Activated CD4-positive, alpha-beta T cell treated with anti-CD3 and anti-CD28 coated beads for 36 hours (primary cell): ENCODE measurements around the gene AGK. TPM values are rescaled to one million over a fixed set of nuclear protein-coding genes. Genes with fewer than 3 reads are reported as not detected.
"Not testable (repeated sequence)": the region's sequence is repeated elsewhere in the genome, so short reads cannot be mapped to it uniquely, and the experiment has no call there.

Source experiments
- ATAC-seq: fragments of 200-7000 bp; cut with Tn5 transposase; one replicate; pipeline ENCODE4 v1.10.0; 2021; ENCODE audit warnings: mild to moderate bottlenecking, moderate library complexity
- CTCF ChIA-PET: fragments of 350-600 bp; sonication (Branson Sonifier 250); formaldehyde crosslinking; loops from one replicate; lab custom pipeline; 2021; ENCODE audit warnings: antibody characterized with exemption; lab: Charles Lee
- POLR2A ChIA-PET: fragments of 350-600 bp; sonication (Branson Sonifier 250); formaldehyde crosslinking; loops from one replicate; lab custom pipeline; 2021; ENCODE audit warnings: antibody characterized with exemption, inconsistent platforms; lab: Charles Lee
- DNase-seq: peaks from one replicate; pipeline ENCODE4 v3.0.0-alpha.2; 2020
- H3K27ac Mint-ChIP-seq: one replicate; pipeline ENCODE4 v1.8.0; 2021; ENCODE audit warnings: mixed read lengths
- H3K27me3 Mint-ChIP-seq: one replicate; pipeline ENCODE4 v1.8.0; 2021; ENCODE audit warnings: mixed read lengths
- H3K36me3 Mint-ChIP-seq: one replicate; pipeline ENCODE4 v1.8.0; 2021; ENCODE audit warnings: low read depth, mixed read lengths
- H3K4me1 Mint-ChIP-seq: one replicate; pipeline ENCODE4 v1.8.0; 2021; ENCODE audit warnings: mixed read lengths
- H3K4me3 Mint-ChIP-seq: one replicate; pipeline ENCODE4 v1.8.0; 2021; ENCODE audit warnings: mild to moderate bottlenecking, moderate library complexity, mixed read lengths
- H3K9me3 Mint-ChIP-seq: one replicate; pipeline ENCODE4 v1.8.0; 2021; ENCODE audit warnings: low read depth, mixed read lengths
- intact Hi-C, 2 experiments: fragments of 100-400 bp; cut with DNase I in 1 of 2; cut with micrococcal nuclease in 1 of 2; formaldehyde crosslinking; loops; one replicate each; pipeline versions ENCODE4 v1.14.2 to v1.15.1; 2022 to 2024; cut with DNase I, micrococcal nuclease
- total RNA-seq, 2 experiments: library from RNA; stranded (reverse); gene quantifications; one replicate each; pipeline ENCODE4 v1.2.3, GENCODE V29; 2021

The AGK gene
- total RNA-seq, 2 experiments from 2014 or later, result 49.7 to 52.9 TPM

DNA sequence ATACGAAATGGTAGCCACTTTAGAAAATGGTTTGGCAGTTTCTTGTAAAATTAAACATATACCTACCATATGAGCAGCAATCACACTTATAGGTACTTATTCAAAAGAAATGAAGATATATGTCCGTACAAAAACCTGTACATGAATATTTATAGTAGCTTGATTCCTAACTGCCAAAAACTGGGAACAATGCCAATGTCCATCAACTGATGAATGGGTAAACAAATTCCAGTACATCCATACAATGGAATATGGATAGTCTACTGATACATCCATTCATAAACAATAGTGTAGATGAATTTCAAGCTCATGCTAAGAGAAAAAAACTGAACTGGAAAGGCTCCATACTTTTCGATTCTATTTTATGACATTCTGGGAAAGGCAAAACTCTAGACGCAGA, 68.5 kb downstream of the AGK start:
- ATAC-seq (no peak), DNase-seq (no peak)
- Mint-ChIP-seq H3K4me3 (no peak overlapping the region), H3K27ac (no peak overlapping the region), H3K27me3 (no peaks in the 10 kb centered on the region), H3K4me1 (no peaks in the 10 kb centered on the region), H3K9me3 (no peaks in the 10 kb centered on the region), H3K36me3 (peaks cover 45% of the 10 kb centered on the region)
- intact Hi-C loops, result no loop called here
- CTCF ChIA-PET, result interaction anchor here (0.7 to 1.1 kb wide), 2 partner anchors 54 to 711 kb away, joined by 3 read pairs; no protein-coding TSS in a partner anchor
- POLR2A ChIA-PET, result no interaction called here

DNA sequence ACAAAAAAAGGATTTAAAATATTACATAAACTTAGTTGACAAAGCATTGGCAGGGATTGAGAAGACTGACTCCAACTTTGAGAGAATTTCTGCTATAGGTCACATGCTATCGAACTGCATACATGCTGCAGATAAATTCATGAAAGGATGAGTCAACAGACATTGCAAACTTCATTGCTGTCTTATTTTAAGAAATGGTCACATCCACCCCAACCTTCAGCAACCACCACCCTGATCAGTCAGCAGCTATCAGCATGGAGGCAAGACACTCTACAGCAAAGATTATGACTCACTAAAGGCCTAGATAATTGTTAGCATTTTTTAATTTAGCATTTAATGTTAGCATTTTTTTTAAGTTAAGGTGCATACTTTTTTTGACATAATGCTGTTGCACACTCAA, 73.6 kb downstream of the AGK start:
- H3K4me1 Mint-ChIP-seq, result no peaks in the 10 kb centered on the region
- H3K36me3 Mint-ChIP-seq, result peaks cover 44% of the 10 kb centered on the region
- no peak overlapping the region for H3K4me3 Mint-ChIP-seq
- H3K27ac Mint-ChIP-seq, result no peak overlapping the region
- CTCF ChIA-PET, result no interaction called here
- H3K27me3 Mint-ChIP-seq, result no peaks in the 10 kb centered on the region
- DNase-seq (no peak), ATAC-seq (no peak)
- H3K9me3 Mint-ChIP-seq, result no peaks in the 10 kb centered on the region
- POLR2A ChIA-PET, result no interaction called here
- intact Hi-C loops, result no loop called here

DNA sequence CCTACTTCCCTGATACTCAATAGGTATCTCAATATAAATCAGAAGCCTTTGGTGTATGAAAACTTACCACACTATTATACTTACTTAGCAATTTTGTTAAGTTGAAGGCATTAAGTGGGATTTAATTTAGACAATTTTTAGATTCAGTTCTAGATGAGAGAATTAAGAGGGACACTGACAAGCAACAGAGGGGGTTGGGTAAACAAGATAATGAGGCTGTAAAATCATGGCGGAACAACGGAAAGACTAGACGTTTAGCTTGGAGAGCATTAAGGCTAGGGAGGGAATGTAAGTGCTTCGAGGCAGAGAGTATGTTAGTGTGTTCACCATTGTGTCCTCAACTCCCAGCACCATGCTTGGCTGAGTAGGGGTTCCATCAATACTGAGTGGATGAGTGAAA, 79.4 kb downstream of the AGK start:
- H3K27me3 Mint-ChIP-seq, result no peaks in the 10 kb centered on the region
- DNase-seq (no peak), ATAC-seq (no peak)
- intact Hi-C loops, result no loop called here
- no peak overlapping the region for H3K27ac Mint-ChIP-seq
- no peak overlapping the region for H3K4me3 Mint-ChIP-seq
- ChIA-PET POLR2A (no interaction called here), CTCF (no interaction called here)
- H3K4me1 Mint-ChIP-seq, result no peaks in the 10 kb centered on the region
- no peaks in the 10 kb centered on the region for H3K9me3 Mint-ChIP-seq
- H3K36me3 Mint-ChIP-seq, result peaks cover 25% of the 10 kb centered on the region

DNA sequence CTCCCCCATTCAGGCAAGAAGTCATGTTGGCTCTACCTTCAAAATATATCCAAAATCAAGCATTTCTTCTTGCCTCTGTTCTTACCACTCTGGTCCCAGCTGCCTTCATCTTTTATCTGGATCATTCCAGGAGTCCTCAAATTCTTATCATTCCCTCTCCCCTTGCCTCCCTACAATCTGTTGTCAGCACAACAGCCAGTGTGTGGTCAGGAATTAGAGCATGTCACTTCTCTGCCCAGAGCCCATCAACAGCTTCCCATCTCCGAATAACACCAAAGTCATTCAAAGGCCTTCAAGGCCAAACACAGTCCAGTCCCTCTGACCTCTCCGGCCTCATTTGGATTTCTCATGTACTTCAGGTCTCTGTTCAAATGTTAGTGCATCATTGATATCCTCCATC, 80.3 kb downstream of the AGK start:
- intact Hi-C loops, result no loop called here
- ATAC-seq (no peak), DNase-seq (no peak)
- no peaks in the 10 kb centered on the region for H3K27me3 Mint-ChIP-seq
- H3K4me3 Mint-ChIP-seq, result no peak overlapping the region
- H3K4me1 Mint-ChIP-seq, result no peaks in the 10 kb centered on the region
- POLR2A ChIA-PET, result no interaction called here
- H3K27ac Mint-ChIP-seq, result no peak overlapping the region
- no peaks in the 10 kb centered on the region for H3K9me3 Mint-ChIP-seq
- CTCF ChIA-PET, result no interaction called here
- peaks cover 24% of the 10 kb centered on the region for H3K36me3 Mint-ChIP-seq

DNA sequence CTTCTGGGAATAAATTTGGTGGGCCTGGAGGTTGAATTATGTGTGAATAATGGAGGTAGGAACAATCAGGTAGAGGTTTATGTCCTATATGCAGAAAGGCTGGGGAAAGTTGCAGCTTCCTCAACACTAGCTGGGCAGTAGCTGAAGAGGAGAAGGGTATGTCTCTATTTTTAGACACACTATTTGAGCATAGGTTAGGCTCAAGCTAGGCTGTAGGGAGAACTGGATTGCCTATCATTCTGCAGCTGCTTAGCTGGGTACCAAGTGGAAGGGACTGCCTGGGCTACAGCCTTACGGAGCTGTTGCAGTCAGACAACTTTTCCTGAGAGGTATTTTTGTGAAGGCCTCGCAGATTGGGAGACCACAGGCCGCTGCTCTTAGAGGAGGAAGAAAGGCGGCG, 82.9 kb downstream of the AGK start:
- DNase-seq, result no peak
- H3K9me3 Mint-ChIP-seq, result no peaks in the 10 kb centered on the region
- ChIA-PET POLR2A (no interaction called here), CTCF (interaction anchor here (0.6 kb wide), 2 partner anchors 57 to 123 kb away, joined by 3 read pairs; no protein-coding TSS in a partner anchor)
- H3K27ac Mint-ChIP-seq, result no peak overlapping the region
- H3K27me3 Mint-ChIP-seq, result no peaks in the 10 kb centered on the region
- H3K4me3 Mint-ChIP-seq, result no peak overlapping the region
- no peaks in the 10 kb centered on the region for H3K4me1 Mint-ChIP-seq
- peaks cover 22% of the 10 kb centered on the region for H3K36me3 Mint-ChIP-seq
- ATAC-seq, result no peak
- intact Hi-C loops, result no loop called here

DNA sequence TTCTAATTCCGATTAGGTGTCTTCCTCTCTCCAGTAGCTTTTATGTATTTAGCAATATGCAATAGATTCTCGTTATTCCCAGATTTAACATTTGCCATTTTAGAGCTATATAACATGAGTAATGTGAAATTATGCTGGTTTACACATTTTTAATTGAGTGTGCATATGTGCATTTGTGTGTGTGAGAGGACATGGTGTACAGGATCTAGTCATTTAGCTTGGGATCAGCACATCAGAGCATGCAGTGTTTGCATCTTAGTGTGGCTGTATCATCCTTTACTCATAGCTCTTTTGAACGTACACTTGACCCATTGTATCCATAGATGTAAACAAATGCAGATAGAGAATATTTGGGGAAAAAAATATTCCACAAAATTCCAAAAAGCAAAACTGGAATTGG, 84.8 kb downstream of the AGK start:
- H3K9me3 Mint-ChIP-seq, result no peaks in the 10 kb centered on the region
- ChIA-PET POLR2A (no interaction called here), CTCF (interaction anchor here (0.7 kb wide), 1 partner anchor 77 kb away, joined by 3 read pairs; no protein-coding TSS in a partner anchor)
- DNase-seq (no peak), ATAC-seq (no peak)
- H3K27ac Mint-ChIP-seq, result no peak overlapping the region
- H3K27me3 Mint-ChIP-seq, result no peaks in the 10 kb centered on the region
- H3K4me1 Mint-ChIP-seq, result no peaks in the 10 kb centered on the region
- intact Hi-C loops, result no loop called here
- H3K36me3 Mint-ChIP-seq, result peaks cover 22% of the 10 kb centered on the region
- no peak overlapping the region for H3K4me3 Mint-ChIP-seq

DNA sequence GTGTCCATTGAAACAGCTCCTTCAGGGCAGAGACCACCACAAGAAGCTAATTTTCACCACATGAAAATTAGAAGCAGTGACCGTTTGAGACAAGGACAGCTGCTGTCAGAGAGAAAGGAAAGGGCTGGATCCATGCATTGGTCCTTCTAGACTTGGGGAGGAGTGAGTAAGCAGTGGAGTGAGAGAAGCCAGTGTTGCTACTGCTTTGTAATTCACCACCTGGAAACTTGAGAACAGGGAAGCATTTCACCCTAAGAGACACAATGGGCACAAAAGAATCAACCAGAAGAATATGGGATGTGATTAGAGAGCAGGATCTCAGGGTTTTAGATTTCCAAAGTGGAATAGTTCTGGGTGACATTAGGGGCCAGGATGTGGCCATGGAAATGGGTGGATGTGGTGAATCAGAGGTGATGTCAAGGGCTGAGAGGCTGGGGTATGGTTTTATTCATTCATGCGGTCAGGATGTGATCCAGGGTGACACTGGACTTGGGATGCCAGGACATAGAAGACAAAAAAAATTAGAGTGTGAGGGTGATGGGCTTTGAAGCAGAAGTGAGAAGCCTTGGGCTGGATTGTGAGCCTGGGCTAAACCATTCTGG, 89.1 kb downstream of the AGK start:
- ChIA-PET CTCF (no interaction called here), POLR2A (no interaction called here)
- no peaks in the 10 kb centered on the region for H3K9me3 Mint-ChIP-seq
- no peak overlapping the region for H3K4me3 Mint-ChIP-seq
- no peaks in the 10 kb centered on the region for H3K27me3 Mint-ChIP-seq
- ATAC-seq, result no peak
- peaks cover 18% of the 10 kb centered on the region for H3K36me3 Mint-ChIP-seq
- intact Hi-C loops, result no loop called here
- no peaks in the 10 kb centered on the region for H3K4me1 Mint-ChIP-seq
- H3K27ac Mint-ChIP-seq, result no peak overlapping the region
- DNase-seq, result no peak

DNA sequence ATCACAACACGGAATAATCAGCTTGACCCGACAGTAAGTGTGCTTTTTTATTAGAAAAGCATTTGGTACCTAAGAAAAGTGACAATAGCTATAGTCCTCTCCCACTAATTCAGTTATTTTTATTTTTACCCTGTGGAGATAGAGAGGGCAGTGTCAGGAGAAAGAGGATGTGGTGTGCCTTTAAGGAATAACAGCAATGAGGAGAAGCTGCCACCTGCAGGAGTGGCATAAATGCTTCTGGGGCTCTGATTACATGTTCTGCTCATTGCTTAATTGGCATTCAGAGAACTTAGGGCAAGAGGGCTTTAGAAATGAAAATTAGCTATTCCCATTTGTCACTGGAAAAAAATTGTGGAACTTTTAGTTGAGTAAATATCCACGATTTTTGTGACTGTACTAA, 90.7 kb downstream of the AGK start:
- Mint-ChIP-seq H3K36me3 (peaks cover 18% of the 10 kb centered on the region), H3K4me3 (no peak overlapping the region), H3K27ac (no peak overlapping the region), H3K4me1 (no peaks in the 10 kb centered on the region), H3K9me3 (no peaks in the 10 kb centered on the region), H3K27me3 (no peaks in the 10 kb centered on the region)
- POLR2A ChIA-PET, result no interaction called here
- DNase-seq (no peak), ATAC-seq (no peak)
- CTCF ChIA-PET, result interaction anchor here (2.0 to 4.8 kb wide), 2 partner anchors 10 to 12 kb away, joined by 6 to 20 read pairs; no protein-coding TSS in a partner anchor
- intact Hi-C loops, result no loop called here

DNA sequence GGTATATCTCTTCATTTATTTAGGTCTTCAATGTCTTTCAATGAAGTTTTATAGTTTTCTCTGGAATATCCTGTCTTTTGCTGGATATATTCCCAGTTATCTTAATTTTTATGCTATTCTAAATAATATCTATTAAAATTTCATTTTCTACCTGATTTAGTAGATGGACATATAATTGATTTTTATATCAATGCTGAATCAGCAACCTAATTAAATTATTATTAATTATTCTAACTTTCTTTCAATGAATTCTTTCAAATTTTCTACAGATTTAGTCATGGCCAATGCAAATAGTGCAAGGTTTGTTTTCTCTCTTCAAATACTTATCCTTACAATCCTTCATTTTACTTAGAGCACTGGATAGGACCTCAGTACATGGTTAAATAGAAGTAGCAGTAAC, 94.0 kb downstream of the AGK start:
- no peak overlapping the region for H3K27ac Mint-ChIP-seq
- no peaks in the 10 kb centered on the region for H3K27me3 Mint-ChIP-seq
- H3K36me3 Mint-ChIP-seq, result peaks cover 16% of the 10 kb centered on the region
- CTCF ChIA-PET, result interaction anchor here (4.8 kb wide), 1 partner anchor 9 kb away, joined by 20 read pairs; no protein-coding TSS in a partner anchor
- DNase-seq (no peak), ATAC-seq (no peak)
- no peaks in the 10 kb centered on the region for H3K9me3 Mint-ChIP-seq
- no peak overlapping the region for H3K4me3 Mint-ChIP-seq
- no peaks in the 10 kb centered on the region for H3K4me1 Mint-ChIP-seq
- intact Hi-C loops, result no loop called here
- POLR2A ChIA-PET, result no interaction called here

DNA sequence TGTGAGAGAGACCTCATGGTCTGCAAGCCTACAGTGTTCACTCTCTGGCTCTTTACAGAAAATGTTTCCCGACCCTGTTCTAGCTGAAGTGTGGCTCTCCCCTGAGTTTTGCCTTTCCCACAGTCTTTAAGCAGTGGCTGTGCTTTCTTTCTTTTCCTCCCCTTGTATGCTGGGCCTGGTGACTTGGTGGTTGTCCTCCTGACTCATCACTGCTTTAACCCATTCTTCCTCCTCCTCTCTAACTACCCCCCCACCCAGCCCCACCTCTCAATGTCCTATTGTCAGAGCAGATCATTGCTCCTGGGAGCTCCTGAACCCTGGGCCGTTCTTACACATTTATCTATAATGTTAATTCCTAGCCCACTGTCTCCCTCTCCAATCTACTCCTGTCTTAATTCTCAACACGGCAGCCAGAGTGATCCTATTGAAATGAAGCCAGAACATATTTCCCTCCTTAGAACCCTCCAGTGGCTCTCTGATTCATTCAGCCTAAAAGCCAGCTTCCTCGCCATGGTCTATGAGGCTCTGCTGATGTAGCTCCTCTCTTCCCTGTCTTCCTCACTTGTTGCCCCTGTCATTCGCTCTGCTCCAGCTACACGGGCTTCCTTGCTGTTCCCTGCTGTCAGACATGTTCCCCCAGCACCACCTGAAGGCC, 95.7 kb downstream of the AGK start:
- H3K27me3 Mint-ChIP-seq, result no peaks in the 10 kb centered on the region
- no peak for DNase-seq
- peak overlapping the region; percentile 38 for H3K27ac Mint-ChIP-seq
- ChIA-PET CTCF (interaction anchor here (1.3 kb wide), 1 partner anchor 11 kb away, joined by 3 read pairs; no protein-coding TSS in a partner anchor), POLR2A (no interaction called here)
- H3K9me3 Mint-ChIP-seq, result no peaks in the 10 kb centered on the region
- peaks cover 12% of the 10 kb centered on the region for H3K36me3 Mint-ChIP-seq
- intact Hi-C loops, result no loop called here
- no peaks in the 10 kb centered on the region for H3K4me1 Mint-ChIP-seq
- ATAC-seq, result no peak
- H3K4me3 Mint-ChIP-seq, result no peak overlapping the region

DNA sequence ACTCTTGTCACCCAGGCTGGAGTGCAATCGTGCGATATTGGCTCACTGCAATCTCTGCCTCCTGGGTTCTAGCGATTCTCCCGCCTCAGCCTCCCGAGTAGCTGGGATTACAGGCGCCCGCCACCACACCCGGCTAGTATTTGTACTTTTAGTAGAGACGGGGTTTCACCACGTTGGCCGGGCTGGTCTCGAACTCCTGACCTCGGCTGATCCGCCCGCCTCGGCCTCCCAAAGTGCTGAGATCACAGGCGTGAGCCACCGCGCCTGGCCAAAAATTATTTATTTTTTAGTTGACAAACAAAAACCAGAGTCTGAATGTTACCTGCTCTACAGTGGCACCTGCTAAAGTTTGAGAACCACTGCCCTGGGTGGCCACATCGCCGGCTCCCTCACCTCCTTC, 96.5 kb downstream of the AGK start:
- CTCF ChIA-PET, H3K27me3 Mint-ChIP-seq, POLR2A ChIA-PET, intact Hi-C loops, H3K4me1 Mint-ChIP-seq, DNase-seq, H3K9me3 Mint-ChIP-seq, H3K4me3 Mint-ChIP-seq, ATAC-seq: not testable (repeated sequence)
- Mint-ChIP-seq H3K36me3 (peaks cover 15% of the 10 kb centered on the region), H3K27ac (peak overlapping the region; percentile 19)
